ENCODE measurements around the gene PVR. TPM values are rescaled to one million over a fixed set of nuclear protein-coding genes. Genes with fewer than 3 reads are reported as not detected.
"Not testable (repeated sequence)": the region's sequence is repeated elsewhere in the genome, so short reads cannot be mapped to it uniquely, and the experiment has no call there.

PVR gene
- polyA plus RNA-seq, 1 donor = 24.6 TPM

GRCh38 chr19:44645407-44646048 is 1.8 kb downstream of the PVR start:
- no peak for DNase-seq

GRCh38 chr19:44646049-44646416 is 2.3 kb downstream of the PVR start:
- DNase-seq = no peak

GRCh38 chr19:44647144-44647543 is 3.4 kb downstream of the PVR start:
- DNase-seq = no peak

- no peak for DNase-seq
Measured at GRCh38 chr19:44648631-44649251, 5.0 kb downstream of the PVR start.

GRCh38 chr19:44649578-44650145 is 6.0 kb downstream of the PVR start:
- DNase-seq = no peak

- no peak for DNase-seq
Measured at GRCh38 chr19:44653343-44653742, 9.6 kb downstream of the PVR start.

GRCh38 chr19:44653977-44654774 is 10.5 kb downstream of the PVR start:
- peak; percentile 46 for DNase-seq

- peak; percentile 49 for DNase-seq
Measured at GRCh38 chr19:44657211-44657921, 13.7 kb downstream of the PVR start.

GRCh38 chr19:44658069-44658733 is 14.5 kb downstream of the PVR start:
- DNase-seq = no peak

- no peak for DNase-seq
Measured at GRCh38 chr19:44660081-44660480, 16.4 kb downstream of the PVR start.

GRCh38 chr19:44661205-44661604 is 17.5 kb downstream of the PVR start:
- DNase-seq = no peak

GRCh38 chr19:44661904-44662303 is 18.2 kb downstream of the PVR start:
- DNase-seq = no peak

- DNase-seq = no peak
Measured at GRCh38 chr19:44662691-44663385, 19.1 kb downstream of the PVR start.

- no peak for DNase-seq
Measured at GRCh38 chr19:44663996-44664395, 20.3 kb downstream of the PVR start.

- DNase-seq = no peak
Measured at GRCh38 chr19:44664976-44665375, 21.3 kb downstream of the PVR start.

- DNase-seq = no peak
Measured at GRCh38 chr19:44666852-44667556, 23.3 kb downstream of the PVR start.

- no peak for DNase-seq
Measured at GRCh38 chr19:44668985-44669764, 25.5 kb downstream of the PVR start.

- DNase-seq = not testable (repeated sequence)
Measured at GRCh38 chr19:44670027-44670426, 26.3 kb downstream of the PVR start.

- DNase-seq = no peak
Measured at GRCh38 chr19:44671400-44671799, 27.7 kb downstream of the PVR start, which contains the start of gene CEACAM19. Gene CEACAM19, plus strand, starts transcription at chr19:44671482. Its CDS starts 450 bp downstream, at chr19:44671932.

GRCh38 chr19:44672226-44672625 is 28.5 kb downstream of the PVR start:
- no peak for DNase-seq

Data from hindlimb muscle (tissue), 1 donor.